GM21381 (cell line): ENCODE data around the gene ZNF391.
"Not testable (repeated sequence)": the region's sequence is repeated elsewhere in the genome, so short reads cannot be mapped to it uniquely, and the experiment has no call there.

Experiments used
- ATAC-seq: cut with Tn5 transposase; IDR thresholded peaks from one replicate; pipeline ENCODE4 v1.9.1; 2021; ENCODE audit warnings: mild to moderate bottlenecking, moderate library complexity; ENCODE audit not compliant: unreplicated experiment

ZNF391 gene

GRCh38 chr6:27388293-27389197, at the start of gene ZNF391:
Gene ZNF391, plus strand, starts transcription at chr6:27388759. Its CDS starts 11,612 bp downstream, at chr6:27400371.
- peak; percentile 94 for ATAC-seq

- ATAC-seq = no peak
These were observed 35.7 kb upstream of the ZNF391 start for GRCh38 chr6:27352850-27353249.

GRCh38 chr6:27358786-27359185, 29.8 kb upstream of the ZNF391 start:
- ATAC-seq = no peak

DNA sequence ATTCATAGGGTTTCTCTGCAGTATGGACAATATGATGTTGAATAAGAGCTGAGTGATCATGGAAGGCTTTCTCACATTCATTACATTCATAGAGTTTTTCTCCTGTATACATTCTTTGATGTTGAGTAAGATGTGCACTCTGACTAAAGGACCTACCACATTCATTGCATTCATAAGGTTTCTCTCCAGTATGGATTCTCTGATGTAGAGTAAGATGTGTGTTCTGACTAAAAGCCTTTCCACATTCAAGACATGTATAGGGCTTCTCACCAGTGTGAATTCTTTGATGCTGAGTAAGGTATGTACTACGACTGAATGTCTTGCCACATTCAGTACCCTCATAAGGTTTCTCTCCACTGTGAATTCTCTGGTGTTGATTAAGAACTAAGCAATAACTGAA, 29.3 kb upstream of the ZNF391 start:
- ATAC-seq = no peak

- ATAC-seq = no peak
These were observed 20.4 kb upstream of the ZNF391 start for GRCh38 chr6:27368202-27368601.

DNA sequence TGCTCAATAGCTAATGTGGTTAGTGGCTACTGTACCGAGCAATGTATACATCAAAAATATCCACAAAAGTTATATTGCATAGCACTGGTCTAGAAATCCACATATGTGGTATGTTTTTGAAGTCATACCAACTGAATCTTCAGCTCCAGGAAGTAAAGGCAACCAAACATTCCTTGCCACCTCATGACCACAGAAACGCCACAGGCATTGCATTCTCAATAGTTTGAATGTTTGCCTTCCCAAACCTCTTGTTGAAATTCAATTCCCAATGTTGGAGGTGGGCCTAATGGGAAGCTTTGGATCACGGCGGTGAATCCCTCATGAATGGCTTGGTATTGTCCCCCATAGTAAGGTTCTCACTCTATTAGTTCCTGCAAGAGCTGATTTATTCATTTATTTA, 18.2 kb upstream of the ZNF391 start:
- no peak for ATAC-seq

- ATAC-seq = no peak
These were observed 13.5 kb upstream of the ZNF391 start for GRCh38 chr6:27374824-27375612.

GRCh38 chr6:27375613-27376079, 12.9 kb upstream of the ZNF391 start:
- ATAC-seq = no peak

DNA sequence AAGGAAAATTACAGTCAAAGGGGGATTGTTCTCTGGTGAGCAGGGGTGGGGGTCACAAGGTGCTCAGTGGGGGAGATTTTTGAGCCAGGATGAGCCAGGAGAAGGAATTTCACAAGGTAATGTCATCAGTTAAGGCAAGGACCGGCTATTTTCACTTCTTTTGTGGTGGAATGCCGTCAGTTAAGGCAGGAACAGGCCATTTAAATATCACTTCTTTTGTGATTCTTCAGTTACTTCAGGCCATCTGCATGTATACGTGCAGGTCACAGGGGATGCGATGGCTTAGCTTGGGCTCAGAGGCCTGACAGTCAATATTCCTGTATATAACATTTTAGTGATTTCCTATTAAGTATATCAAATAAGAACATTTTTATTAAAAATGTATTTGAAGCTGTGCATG, 10.2 kb upstream of the ZNF391 start:
- not testable (repeated sequence) for ATAC-seq

GRCh38 chr6:27381001-27381400, 7.6 kb upstream of the ZNF391 start:
- ATAC-seq = not testable (repeated sequence)

DNA sequence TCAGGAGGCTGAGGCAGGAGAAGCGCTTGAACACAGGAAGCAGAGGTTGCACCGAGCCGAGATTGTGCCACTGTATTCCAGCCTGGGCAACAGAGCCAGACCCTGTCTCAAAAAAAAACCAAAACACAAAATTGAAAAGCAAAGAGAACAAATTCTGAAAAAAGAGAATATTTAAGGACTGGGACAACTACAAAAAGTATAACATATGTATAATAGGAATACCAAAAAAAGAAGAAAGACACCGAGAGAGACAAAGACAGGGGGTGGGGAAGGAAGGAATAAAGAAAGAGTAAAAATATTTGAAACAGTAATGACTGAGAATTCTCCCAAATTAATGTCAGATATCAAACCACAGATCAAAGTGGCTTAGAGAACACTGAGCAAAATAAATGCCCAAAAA, 5.5 kb upstream of the ZNF391 start:
- ATAC-seq = no peak

GRCh38 chr6:27383481-27383880, 5.1 kb upstream of the ZNF391 start:
- no peak for ATAC-seq

GRCh38 chr6:27392623-27393022, 4.1 kb downstream of the ZNF391 start:
- ATAC-seq = no peak

DNA sequence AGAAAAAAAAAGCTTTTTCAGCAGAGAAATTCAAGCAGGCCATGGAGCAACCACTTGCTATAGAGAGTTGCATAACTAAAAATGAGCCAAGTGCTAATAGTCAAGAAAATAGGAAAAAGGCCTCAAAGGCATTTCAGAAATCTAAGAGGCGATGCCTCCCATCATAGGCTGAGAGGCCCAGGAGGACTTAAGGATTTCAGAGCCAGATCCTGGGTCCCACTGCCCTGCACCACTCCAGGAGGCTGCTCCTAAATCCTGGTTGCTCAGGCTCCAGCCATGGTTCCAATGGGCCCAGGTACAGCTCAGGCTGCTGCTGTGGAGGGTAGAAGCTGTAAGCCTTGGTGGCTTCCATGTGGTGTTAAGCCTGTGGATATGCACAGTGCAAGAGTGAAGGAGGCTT, 5.5 kb downstream of the ZNF391 start:
- no peak for ATAC-seq

- ATAC-seq = no peak
These were observed 12.5 kb downstream of the ZNF391 start for GRCh38 chr6:27400877-27401642.

DNA sequence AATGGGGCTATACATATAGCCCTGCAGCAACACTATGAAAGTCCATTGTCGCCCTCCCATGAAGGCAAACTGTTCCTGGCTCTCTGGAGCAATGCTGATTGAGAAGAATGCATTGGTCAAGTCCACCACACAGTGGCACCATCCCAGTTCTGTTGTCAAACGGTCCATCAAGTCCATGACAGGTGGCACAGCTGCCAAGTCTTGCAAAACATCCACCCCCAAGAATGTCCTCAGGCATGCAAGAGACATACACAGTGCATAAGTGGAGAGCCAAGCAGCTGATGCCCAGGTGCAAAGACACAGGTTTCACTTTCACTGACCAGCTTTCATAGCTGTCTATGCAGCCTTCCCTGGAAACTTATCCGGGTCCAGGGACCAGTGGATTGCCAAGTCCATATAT, 17.5 kb downstream of the ZNF391 start:
- no peak for ATAC-seq

DNA sequence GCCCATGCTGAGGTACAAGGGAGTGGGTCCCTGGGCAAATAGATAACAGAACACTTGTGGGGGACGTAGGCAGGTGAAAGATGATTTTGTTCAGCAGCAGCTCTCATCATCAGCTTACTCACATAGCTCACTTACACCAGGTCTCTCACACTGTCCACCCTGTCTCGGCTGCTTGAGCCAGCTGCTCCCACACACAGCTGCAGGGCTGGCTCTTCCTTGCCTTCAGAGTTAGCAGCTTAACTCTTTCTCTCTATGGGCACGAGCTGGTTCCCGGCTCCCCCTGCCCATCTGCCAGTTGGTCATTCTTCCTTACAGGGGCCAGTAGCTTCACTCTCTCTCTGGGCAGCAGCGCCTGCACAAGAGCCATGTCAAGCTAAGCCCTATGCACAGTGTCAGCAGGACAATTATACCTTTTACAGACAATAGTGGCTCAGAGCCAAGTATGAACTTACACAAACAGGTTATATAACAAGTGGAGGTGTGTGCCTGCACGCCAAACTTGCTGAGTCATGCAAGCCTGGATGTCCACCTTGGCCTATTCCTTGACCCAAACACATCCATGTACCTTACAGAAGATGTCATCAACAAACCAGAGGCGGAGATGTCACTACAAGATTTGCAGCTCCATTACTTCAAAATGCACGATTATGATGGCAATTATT, 18.7 kb downstream of the ZNF391 start:
- no peak for ATAC-seq

GRCh38 chr6:27414300-27414699, 25.7 kb downstream of the ZNF391 start:
- ATAC-seq = no peak

GRCh38 chr6:27414996-27415395, 26.4 kb downstream of the ZNF391 start:
- ATAC-seq = no peak

GRCh38 chr6:27415898-27416297, 27.3 kb downstream of the ZNF391 start:
- ATAC-seq = no peak

- ATAC-seq = no peak
These were observed 30.8 kb downstream of the ZNF391 start for GRCh38 chr6:27419363-27419762.
